GM21619 (cell line): ENCODE data around the gene INTS15.
"Not testable (repeated sequence)": the region's sequence is repeated elsewhere in the genome, so short reads cannot be mapped to it uniquely, and the experiment has no call there.

Source experiments
- ATAC-seq: cut with Tn5 transposase; IDR thresholded peaks from one replicate; pipeline ENCODE4 v1.9.1; 2021; ENCODE audit not compliant: unreplicated experiment

Gene INTS15

DNA sequence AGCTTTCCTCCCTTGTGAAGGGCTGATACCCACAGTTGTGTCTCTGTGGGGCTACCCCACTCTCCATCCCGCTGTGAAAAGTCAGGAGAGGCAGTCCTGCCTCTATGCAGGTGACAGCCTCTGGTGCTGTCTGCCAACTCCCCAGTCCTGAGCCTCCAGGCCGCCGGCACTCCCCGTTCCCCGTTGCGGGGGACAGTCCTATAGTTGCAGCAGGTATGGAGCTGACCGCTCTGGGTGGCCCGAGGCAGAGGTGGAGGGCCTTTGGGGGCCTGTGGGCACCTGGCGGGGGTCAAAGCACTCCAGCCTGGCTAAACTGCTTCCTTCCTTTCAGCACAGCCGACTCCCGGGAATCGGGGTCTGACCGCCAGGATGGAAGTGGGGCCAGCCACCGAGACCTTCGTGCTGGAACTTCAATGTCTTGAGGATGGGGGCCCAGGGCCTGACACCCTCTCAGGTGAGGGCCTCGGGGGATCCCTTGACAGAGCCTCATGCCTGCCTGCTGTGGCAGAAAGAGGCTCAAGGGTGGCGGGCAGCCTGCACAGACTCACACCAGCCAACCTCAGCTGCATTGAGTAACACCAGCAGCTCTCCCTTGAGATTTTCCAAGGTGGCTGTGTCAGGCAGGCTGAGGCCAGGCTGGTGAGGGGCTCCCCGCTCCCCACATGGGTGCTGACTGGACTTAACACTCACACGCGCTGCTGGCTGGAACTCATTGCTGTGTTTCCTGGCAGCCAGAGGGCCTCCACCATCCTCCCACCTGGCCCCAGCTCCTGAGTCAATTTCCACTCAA, 27.2 kb downstream of the INTS15 start:
- no peak for ATAC-seq

DNA sequence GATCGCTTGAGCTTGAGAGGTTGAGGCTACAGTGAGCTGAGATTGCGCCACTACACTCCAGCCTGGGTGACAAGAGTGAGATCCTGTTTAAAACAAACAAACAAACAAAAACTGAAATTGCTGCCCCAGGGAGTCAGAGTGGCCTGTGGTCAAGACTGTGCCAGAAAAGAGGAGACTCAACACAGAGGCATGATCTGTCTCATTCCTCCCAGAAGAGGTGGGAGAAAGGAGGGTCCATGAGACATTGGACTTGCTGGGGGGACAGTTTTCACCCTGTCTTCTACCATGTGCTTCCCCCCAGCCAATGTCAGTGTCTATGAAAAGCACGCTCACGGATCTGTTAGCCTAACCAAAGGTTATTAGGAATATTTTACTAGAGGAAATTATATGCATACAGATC, 28.8 kb downstream of the INTS15 start:
- ATAC-seq = no peak

GRCh38 chr7:6619961-6620360, 30.1 kb downstream of the INTS15 start:
- ATAC-seq = no peak

GRCh38 chr7:6621195-6622133, 31.6 kb downstream of the INTS15 start:
- no peak for ATAC-seq

GRCh38 chr7:6622134-6622710, 32.4 kb downstream of the INTS15 start:
- no peak for ATAC-seq

GRCh38 chr7:6623589-6624245, 33.9 kb downstream of the INTS15 start:
- no peak for ATAC-seq

DNA sequence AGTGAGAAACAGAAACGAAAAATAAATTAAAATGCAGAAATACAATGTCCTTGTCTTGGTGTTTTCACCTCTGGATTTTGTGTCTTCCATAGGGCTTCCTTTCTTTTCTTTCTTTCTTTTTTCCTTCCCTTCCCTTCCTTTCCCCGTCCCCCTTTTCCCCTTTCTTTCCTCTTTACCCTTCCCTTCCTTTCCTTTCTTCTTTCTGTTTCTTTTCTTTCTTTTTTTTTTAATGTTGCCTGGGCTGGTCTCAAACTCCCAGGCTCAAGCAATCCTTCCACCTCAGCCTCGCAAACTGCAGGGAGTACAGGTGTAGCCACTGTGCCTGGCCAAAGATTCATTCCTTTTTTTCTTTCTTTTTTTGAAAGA, 34.4 kb downstream of the INTS15 start:
- no peak for ATAC-seq

GRCh38 chr7:6628045-6628444, 38.2 kb downstream of the INTS15 start:
- ATAC-seq = no peak

DNA sequence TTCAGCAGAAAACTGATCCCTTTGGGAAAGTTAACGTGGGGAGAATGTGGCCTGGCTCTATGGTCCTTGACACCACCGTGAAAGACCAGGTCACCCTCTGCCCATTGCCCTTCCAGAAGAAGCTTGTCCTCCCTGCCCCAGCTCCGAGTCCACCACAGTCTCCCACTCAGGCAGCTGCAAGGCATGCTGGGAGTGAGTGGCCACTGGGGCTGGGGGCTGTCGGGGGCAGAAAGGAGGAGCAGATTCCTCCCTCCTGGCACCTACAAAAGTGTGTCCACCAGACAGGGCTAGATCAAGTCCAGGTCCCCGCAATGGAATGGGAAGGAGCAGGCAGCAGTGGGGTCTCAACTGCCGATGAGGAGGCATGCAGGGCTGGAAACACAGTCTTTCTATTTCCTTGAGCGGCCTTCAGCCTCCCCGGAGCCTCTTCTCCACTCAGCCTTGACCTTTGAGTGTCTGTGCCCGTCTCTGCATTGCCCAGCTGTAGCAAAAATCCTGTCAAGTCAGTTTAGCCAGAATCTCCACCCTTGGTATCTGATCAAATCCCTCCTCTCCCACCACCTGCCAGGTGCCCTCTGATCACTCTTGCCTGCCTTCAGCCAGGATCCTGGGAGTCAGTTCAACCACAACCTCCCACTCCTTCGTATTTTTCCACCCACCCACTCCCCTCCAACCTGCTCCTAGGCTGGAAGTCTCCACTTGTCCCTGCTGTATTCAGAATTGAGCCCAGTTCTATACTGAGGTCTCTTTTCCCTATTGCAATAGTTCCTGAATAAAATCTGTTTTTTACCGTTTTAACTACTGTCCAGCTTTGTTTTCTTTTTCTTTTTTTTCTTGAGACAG, 40.4 kb downstream of the INTS15 start:
- no peak for ATAC-seq

DNA sequence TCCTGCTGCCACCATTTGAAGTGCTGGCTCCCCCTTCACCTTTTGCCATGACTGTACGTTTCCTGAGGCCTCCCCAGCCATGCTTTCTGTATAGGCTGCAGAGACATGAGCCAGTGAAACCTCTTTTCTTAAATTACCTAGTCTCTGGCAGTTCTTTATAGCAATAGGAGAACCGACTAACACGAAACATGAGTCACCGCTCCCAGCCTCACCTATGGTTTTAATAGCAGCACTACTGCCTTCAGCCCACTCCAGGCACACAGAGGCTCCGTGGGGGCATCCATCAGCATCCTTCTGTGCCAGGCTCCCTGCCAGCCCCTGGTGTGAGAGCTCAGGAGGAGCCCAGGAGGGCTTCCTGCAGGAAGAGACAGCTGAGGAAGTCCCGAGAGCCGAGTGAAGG, 41.8 kb downstream of the INTS15 start:
- ATAC-seq = no peak

DNA sequence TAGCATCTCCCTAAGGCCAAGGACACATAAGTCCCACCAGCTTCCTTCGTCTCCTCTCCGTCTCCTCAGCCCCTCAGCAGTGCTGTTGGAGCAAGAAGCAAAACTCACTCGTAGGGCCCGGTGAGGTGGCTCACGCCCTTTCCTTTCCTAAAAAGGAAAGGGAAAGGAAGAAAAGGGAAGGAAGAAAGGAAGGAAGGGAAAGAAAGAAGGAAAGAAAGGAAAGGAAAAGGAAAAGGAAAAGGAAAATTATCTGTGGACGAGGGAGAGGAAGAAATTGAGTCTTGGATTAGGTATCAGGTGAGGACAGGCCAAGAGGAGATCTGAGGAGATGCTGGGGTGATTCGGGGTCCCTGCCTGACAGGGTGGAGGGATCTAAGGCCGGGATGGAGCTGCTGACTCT, 44.2 kb downstream of the INTS15 start:
- no peak for ATAC-seq

DNA sequence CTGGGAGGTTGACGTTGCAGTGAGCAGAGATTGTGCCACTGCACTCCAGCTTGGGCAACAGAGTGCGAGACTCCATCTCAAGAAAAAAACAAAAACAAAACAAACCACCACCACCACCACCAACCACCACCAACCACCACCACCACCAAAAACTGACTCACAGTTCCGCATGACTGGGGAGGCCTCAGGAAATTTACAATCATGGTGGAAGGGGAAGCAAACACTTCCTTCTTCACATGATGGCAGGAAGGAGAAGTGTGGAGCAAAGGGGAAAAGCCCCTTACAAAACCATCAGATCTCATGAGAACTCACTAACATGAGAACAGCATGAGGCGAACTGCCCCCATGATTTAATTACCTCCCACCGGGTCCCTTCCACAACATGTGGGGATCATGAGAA, 45.1 kb downstream of the INTS15 start:
- ATAC-seq = not testable (repeated sequence)

- ATAC-seq = peak; percentile 61
These were observed 47.1 kb downstream of the INTS15 start, which contains the start of gene ZNF316 for GRCh38 chr7:6636741-6637543. TSS of gene ZNF316 (plus strand) at chr7:6637318. CDS start at chr7:6642410, 5,092 bp downstream.

- peak; percentile 81 for ATAC-seq
These were observed 47.9 kb downstream of the INTS15 start for GRCh38 chr7:6637544-6638229.

- no peak for ATAC-seq
These were observed 49.2 kb downstream of the INTS15 start for GRCh38 chr7:6639032-6639431.

- ATAC-seq = no peak
These were observed 49.8 kb downstream of the INTS15 start for GRCh38 chr7:6639627-6640026.

GRCh38 chr7:6640246-6640721, 50.5 kb downstream of the INTS15 start:
- ATAC-seq = no peak

DNA sequence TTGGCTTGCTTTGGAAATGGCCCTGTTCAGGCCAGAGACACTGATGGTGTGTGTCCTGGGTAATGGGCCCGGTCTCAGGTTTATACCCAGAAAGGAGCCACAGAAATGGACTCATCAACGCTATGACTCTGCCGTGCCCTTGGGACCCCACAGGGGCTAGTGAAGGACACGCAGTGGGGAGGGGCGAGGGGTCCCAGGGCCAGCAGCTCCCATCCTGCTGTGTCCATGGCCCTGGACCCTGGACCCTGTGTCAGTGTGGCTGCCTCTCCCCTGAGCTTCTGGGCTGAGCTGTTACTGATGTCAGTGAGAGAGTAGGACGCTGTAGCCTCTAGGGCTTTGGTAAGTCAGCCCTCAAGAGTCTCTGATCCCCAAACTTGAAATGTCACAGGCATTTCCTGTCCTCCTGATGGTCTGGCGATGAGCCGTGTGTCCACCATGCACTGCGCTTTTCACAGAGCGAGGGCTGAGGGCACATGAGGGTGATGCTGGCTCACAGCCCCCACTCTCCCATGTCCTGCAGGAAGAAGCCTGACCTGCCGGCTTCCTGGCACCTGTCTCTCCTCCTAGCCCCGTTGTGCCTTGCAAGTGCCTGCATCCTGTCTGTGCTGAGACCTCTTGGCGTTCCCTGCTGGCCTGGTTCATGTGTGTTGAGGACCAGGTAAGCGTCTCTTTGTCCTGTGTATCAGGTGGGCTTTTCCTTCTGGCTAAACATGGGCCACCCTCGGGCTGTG, 51.6 kb downstream of the INTS15 start:
- ATAC-seq = no peak
